Uterus (tissue), 2 donors: Measurements from ENCODE around the gene INPPL1.

Experiments
- POLR2A ChIP-seq, 2 donors: fragments of 450-650 bp; IDR thresholded peaks; one replicate each; pipeline ENCODE4 v1.6.1; 2016; ENCODE audit warnings: antibody characterized with exemption in 2 of 2, mild to moderate bottlenecking in 1 of 2, moderate library complexity in 1 of 2
- TF ChIP-seq, protein P1 (sequence below), 4 experiments: fragments of 200-600 bp in 2 of 4; fragments of 450-650 bp in 2 of 4; sonication (generic) in 2 of 4; IDR thresholded peaks; one replicate each; pipeline ENCODE4 v1.5.1; 2016 to 2019; ENCODE audit warnings: antibody characterized with exemption in 4 of 4, mild to moderate bottlenecking in 2 of 4, moderate library complexity in 1 of 4

DNA sequence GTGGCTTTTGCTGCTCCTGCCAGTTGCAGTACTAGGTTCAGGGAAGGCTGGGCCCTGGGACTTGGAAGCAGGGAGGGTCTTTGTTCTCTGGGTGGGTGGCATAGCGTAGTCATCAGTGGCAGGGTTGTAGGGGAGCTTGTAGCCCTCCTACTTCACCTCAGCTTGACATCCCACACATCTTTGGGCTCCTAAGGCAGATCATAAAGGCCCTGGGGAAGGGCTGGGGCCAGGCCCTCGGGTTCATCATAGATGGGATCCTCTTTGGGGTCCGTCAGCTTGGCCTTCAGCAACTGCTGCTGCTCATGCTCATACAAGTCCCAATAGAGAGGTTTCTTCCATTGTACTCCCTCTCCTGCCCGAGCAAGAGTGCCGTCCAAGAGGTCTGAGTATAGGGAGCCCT, 25.4 kb downstream of the INPPL1 start:
- TF ChIP-seq, protein P1, sequence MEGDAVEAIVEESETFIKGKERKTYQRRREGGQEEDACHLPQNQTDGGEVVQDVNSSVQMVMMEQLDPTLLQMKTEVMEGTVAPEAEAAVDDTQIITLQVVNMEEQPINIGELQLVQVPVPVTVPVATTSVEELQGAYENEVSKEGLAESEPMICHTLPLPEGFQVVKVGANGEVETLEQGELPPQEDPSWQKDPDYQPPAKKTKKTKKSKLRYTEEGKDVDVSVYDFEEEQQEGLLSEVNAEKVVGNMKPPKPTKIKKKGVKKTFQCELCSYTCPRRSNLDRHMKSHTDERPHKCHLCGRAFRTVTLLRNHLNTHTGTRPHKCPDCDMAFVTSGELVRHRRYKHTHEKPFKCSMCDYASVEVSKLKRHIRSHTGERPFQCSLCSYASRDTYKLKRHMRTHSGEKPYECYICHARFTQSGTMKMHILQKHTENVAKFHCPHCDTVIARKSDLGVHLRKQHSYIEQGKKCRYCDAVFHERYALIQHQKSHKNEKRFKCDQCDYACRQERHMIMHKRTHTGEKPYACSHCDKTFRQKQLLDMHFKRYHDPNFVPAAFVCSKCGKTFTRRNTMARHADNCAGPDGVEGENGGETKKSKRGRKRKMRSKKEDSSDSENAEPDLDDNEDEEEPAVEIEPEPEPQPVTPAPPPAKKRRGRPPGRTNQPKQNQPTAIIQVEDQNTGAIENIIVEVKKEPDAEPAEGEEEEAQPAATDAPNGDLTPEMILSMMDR (IDR thresholded peaks at IDR 0.05): no peak
- TF ChIP-seq POLR2A (IDR thresholded peaks at IDR 0.05): no peak
